K562 (cell line): ENCODE measurements around the gene HCRTR1. TPM values are rescaled to one million over a fixed set of nuclear protein-coding genes. Genes with fewer than 3 reads are reported as not detected.

Source experiments
- BCOR ChIP-seq: fragments of 450-650 bp; IDR thresholded peaks from 2 replicates; pipeline ENCODE4 v1.6.1; 2016
- CHD4 ChIP-seq: fragments of 200-600 bp; sonication (generic); IDR thresholded peaks from 3 replicates; pipeline ENCODE4 v1.6.1; 2012; ENCODE audit warnings: low read depth, mild to moderate bottlenecking, mixed read lengths, low read length, inconsistent platforms; ENCODE audit not compliant: insufficient read depth, insufficient replicate concordance, poor library complexity, severe bottlenecking
- CREB1 ChIP-seq, 2 experiments: sonication (generic) in 1 of 2; formaldehyde crosslinking in 1 of 2; IDR thresholded peaks; 2 replicates each; pipeline versions ENCODE4 v1.6.1 to v1.8.0; 2012 to 2022; ENCODE audit warnings: inconsistent platforms in 1 of 2, mild to moderate bottlenecking in 1 of 2, missing genetic modification reagents in 1 of 2, moderate library complexity in 1 of 2
- EP400 ChIP-seq: fragments of 450-650 bp; IDR thresholded peaks from 2 replicates; pipeline ENCODE4 v1.6.1; 2017; ENCODE audit warnings: antibody characterized with exemption, mild to moderate bottlenecking, moderate library complexity
- ERF ChIP-seq: fragments of 450-650 bp; formaldehyde crosslinking; IDR thresholded peaks from 2 replicates; pipeline ENCODE4 v1.4.0; 2020; ENCODE audit warnings: mild to moderate bottlenecking, mixed read lengths
- ETV5 ChIP-seq: sonication (generic); formaldehyde crosslinking; IDR thresholded peaks from 2 replicates; pipeline ENCODE4 v1.4.0; 2020; ENCODE audit warnings: low read depth, mild to moderate bottlenecking, missing genetic modification reagents
- HIVEP1 ChIP-seq: fragments of 250-450 bp; sonication (Bioruptor Pico); IDR thresholded peaks from 2 replicates; pipeline ENCODE4 v1.4.0; 2020; ENCODE audit warnings: mild to moderate bottlenecking
- HNRNPK ChIP-seq: fragments of 200-400 bp; formaldehyde crosslinking; IDR thresholded peaks from one replicate; pipeline ENCODE4 v1.6.1; 2018; ENCODE audit warnings: mild to moderate bottlenecking, low read depth, low read length; ENCODE audit not compliant: poor library complexity, severe bottlenecking
- ILF3 ChIP-seq: fragments of 450-650 bp; IDR thresholded peaks from 2 replicates; pipeline ENCODE4 v1.6.1; 2018; ENCODE audit warnings: antibody characterized with exemption, mild to moderate bottlenecking, moderate library complexity, borderline replicate concordance
- IRF2 ChIP-seq: sonication (generic); formaldehyde crosslinking; IDR thresholded peaks from 2 replicates; pipeline ENCODE4 v1.8.1; 2022; ENCODE audit warnings: mild to moderate bottlenecking, missing genetic modification reagents
- MBD1 ChIP-seq: fragments of 250-450 bp; sonication (Bioruptor Pico); IDR thresholded peaks from 2 replicates; pipeline ENCODE4 v1.8.0; 2022; ENCODE audit warnings: inconsistent platforms
- NFXL1 ChIP-seq: fragments of 450-650 bp; formaldehyde crosslinking; IDR thresholded peaks from 2 replicates; pipeline ENCODE4 v1.4.0; 2021; ENCODE audit warnings: mild to moderate bottlenecking
- RAD51 ChIP-seq: fragments of 450-650 bp; IDR thresholded peaks from 2 replicates; pipeline ENCODE4 v1.7.1; 2016; ENCODE audit warnings: low read depth, mild to moderate bottlenecking, borderline replicate concordance
- SMARCB1 ChIP-seq: IDR thresholded peaks from 2 replicates; pipeline ENCODE4 v1.6.1; 2011; ENCODE audit warnings: improper control_type of control experiment, low read depth; ENCODE audit not compliant: insufficient read length
- SP2 ChIP-seq: IDR thresholded peaks from 2 replicates; pipeline ENCODE4 v1.6.1; 2011; ENCODE audit warnings: mild to moderate bottlenecking, low read depth, low read length, moderate library complexity; ENCODE audit not compliant: poor library complexity, severe bottlenecking; ENCODE audit errors: extremely low read depth
- TEAD1 ChIP-seq, 2 experiments: fragments of 450-650 bp in 1 of 2; sonication (generic) in 1 of 2; formaldehyde crosslinking; IDR thresholded peaks; 2 replicates each; pipeline versions ENCODE4 v1.4.0 to v1.8.0; 2020 to 2022; ENCODE audit warnings: mild to moderate bottlenecking in 2 of 2, missing genetic modification reagents in 1 of 2
- XRCC3 ChIP-seq: fragments of 450-650 bp; IDR thresholded peaks from 2 replicates; pipeline ENCODE4 v1.6.1; 2017; ENCODE audit warnings: mild to moderate bottlenecking, moderate library complexity
- ZNF174 ChIP-seq: fragments of 250-450 bp; sonication (Bioruptor Pico); IDR thresholded peaks from 2 replicates; pipeline ENCODE4 v1.4.0; 2020; ENCODE audit warnings: mild to moderate bottlenecking
- ZZZ3 ChIP-seq: fragments of 450-650 bp; IDR thresholded peaks from 2 replicates; pipeline ENCODE4 v1.6.1; 2016; ENCODE audit warnings: antibody characterized with exemption, mild to moderate bottlenecking, moderate library complexity
- polyA plus RNA-seq, 8 experiments: library from polyadenylated mRNA; depleted of rRNA in 4 of 8; stranded (reverse) in 5 of 8; unstranded in 3 of 8; fragments of >200 nt; fragmentation: Nextera tagmentation in 2 of 8; fragmentation: Illumina TruSeq in 1 of 8; extraction: Ambion mirVana in 2 of 8; extraction: Trizol in 1 of 8; gene quantifications; 2 replicates each; pipeline versions ENCODE4 v1.2.1 to v1.2.3, GENCODE V29; 2011 to 2014; ENCODE audit warnings: inconsistent platforms in 1 of 8, missing spikeins in 1 of 8
- total RNA-seq, 7 experiments: library from RNA; depleted of rRNA in 6 of 7; stranded (reverse); fragments of >200 nt in 6 of 7; fragmentation: Illumina TruSeq in 2 of 7; extraction: Trizol in 2 of 7; gene quantifications; 2 replicates each; pipeline versions ENCODE4 v1.2.1 to v1.2.3, GENCODE V29; 2011 to 2021; ENCODE audit warnings: low replicate concordance in 1 of 7
- TF ChIP-seq, protein P1 (sequence below): fragments of 250-450 bp; sonication (Bioruptor Pico); IDR thresholded peaks from 2 replicates; pipeline ENCODE4 v1.4.0; 2020
- TF ChIP-seq, protein P2 (sequence below): sonication (generic); formaldehyde crosslinking; IDR thresholded peaks from 2 replicates; pipeline ENCODE4 v1.8.1; 2023; ENCODE audit warnings: mild to moderate bottlenecking, missing genetic modification reagents
- TF ChIP-seq, protein P3 (sequence below): fragments of 450-650 bp; formaldehyde crosslinking; IDR thresholded peaks from 2 replicates; pipeline ENCODE4 v1.4.0; 2020; ENCODE audit warnings: mild to moderate bottlenecking, moderate library complexity

HCRTR1 gene
- total and polyA plus RNA-seq, 9 of the 15 experiments (the other 6 are each of a cell fraction or from before 2014, with no cell fraction given): not detected

DNA sequence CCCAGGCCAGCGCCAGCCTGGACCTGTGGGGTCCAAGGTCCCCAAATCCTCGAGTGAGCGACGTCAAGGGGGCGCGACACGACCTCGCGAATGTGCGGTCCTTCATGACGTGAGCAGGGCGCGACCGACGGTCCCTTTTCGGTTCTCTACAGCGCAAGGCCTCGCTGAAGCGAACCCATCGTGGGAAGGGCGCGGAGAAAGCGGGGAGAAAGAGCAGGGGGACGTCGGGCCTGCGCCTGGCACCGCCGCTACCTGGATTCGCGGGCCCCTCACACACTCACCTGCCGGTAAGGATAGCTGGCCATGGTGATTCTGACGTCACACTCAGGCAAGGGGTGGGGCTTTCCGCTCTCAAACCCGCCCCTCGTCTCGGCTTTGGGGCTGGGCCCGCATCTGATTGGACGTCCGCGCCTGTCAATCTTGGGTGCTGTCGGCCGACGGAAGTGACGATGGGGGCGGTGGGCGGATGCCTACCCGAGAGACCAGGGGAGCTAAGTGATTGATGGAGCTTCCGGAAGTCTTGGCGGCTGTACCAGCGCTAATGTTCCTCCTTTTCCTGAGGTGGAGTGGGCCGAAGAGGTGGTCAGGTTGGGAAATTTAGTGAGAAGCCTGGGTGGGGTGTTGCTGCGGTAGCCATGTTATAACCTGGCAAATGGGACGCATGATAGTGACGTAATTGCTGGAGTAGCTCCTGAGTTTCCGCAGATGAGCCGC is 27.2 kb downstream of the HCRTR1 start, which contains the start of gene PEF1 (continued):
- TF ChIP-seq ILF3 (no peak), SP2 (peak; percentile 69), MBD1 (CRISPR knock-in tag) (no peak), XRCC3 (no peak), ZZZ3 (no peak), ETV5 (CRISPR knock-in tag) (no peak; the same call in none of the 2 replicates), RAD51 (no peak), HNRNPK (no peak), ZNF174 (CRISPR knock-in tag) (no peak), ERF (CRISPR knock-in tag) (0 out of 2 replicates have a peak, but pooled peaks have one; percentile 38), EP400 (peak; percentile 98), CREB1 (IDR thresholded peaks at IDR 0.05) (peak; percentile 99), CREB1 (CRISPR knock-in tag; IDR thresholded peaks at IDR 0.05) (peak; percentile 99), NFXL1 (CRISPR knock-in tag) (no peak), BCOR (0 out of 2 replicates have a peak, but pooled peaks have one; percentile 31), IRF2 (CRISPR knock-in tag) (no peak), TEAD1 (CRISPR knock-in tag; IDR thresholded peaks at IDR 0.05) (peak; percentile 16 to 82; a peak in 2 of 4 replicates), SMARCB1 (no peak), CHD4 (no peak), HIVEP1 (CRISPR knock-in tag) (no peak)
- TF ChIP-seq, protein P1, sequence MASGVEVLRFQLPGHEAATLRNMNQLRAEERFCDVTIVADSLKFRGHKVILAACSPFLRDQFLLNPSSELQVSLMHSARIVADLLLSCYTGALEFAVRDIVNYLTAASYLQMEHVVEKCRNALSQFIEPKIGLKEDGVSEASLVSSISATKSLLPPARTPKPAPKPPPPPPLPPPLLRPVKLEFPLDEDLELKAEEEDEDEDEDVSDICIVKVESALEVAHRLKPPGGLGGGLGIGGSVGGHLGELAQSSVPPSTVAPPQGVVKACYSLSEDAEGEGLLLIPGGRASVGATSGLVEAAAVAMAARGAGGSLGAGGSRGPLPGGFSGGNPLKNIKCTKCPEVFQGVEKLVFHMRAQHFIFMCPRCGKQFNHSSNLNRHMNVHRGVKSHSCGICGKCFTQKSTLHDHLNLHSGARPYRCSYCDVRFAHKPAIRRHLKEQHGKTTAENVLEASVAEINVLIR (CRISPR knock-in tag): peak; percentile 99
- TF ChIP-seq, protein P2, sequence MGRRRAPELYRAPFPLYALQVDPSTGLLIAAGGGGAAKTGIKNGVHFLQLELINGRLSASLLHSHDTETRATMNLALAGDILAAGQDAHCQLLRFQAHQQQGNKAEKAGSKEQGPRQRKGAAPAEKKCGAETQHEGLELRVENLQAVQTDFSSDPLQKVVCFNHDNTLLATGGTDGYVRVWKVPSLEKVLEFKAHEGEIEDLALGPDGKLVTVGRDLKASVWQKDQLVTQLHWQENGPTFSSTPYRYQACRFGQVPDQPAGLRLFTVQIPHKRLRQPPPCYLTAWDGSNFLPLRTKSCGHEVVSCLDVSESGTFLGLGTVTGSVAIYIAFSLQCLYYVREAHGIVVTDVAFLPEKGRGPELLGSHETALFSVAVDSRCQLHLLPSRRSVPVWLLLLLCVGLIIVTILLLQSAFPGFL: 0 out of 2 replicates have a peak, but pooled peaks have one; percentile 13
- TF ChIP-seq, protein P3, sequence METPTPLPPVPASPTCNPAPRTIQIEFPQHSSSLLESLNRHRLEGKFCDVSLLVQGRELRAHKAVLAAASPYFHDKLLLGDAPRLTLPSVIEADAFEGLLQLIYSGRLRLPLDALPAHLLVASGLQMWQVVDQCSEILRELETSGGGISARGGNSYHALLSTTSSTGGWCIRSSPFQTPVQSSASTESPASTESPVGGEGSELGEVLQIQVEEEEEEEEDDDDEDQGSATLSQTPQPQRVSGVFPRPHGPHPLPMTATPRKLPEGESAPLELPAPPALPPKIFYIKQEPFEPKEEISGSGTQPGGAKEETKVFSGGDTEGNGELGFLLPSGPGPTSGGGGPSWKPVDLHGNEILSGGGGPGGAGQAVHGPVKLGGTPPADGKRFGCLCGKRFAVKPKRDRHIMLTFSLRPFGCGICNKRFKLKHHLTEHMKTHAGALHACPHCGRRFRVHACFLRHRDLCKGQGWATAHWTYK: no peak; the same call in 1 of the 2 replicates
